Measurements from ENCODE around the gene TFDP2.

DNA sequence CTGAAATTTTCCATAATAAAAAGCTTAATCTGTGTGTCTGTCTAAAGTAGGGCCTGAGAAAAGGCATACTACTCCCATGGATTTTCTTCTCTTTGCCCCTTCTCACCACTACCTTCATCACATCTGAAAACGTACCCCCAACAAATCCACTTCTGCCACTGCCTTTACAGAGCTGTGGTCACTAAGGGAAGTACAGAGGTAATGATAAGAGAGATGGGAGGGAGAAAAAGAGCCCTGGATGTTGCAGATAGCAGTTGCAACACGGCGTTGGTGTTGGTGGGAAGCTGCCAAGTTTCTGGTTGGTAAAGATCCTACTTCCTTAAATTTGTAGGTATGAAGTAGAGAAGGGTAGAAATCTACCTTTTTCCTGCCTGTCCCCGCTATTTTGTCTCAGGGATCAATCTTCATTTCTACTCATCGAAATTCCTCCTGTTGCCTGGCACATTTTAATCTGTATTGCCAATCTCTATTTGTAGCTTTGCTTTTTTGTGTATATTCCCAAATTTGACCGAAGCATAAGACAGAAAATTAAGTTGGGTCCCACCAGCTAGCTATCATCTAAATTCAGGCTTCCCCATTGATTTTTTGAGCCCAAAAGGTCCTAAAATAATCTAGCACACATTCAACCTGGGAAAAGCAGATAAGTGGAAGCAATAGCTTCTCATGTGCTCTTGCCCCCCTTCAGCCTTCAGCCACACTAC lies 102.9 kb downstream of the TFDP2 start:
- TF ChIP-seq EZH2 (IDR thresholded peaks at IDR 0.05; ENCODE audit: borderline replicate concordance, insufficient read depth, low read depth, low read length, poor library complexity, severe bottlenecking) (no peak), CTCF (IDR thresholded peaks at IDR 0.05) (no peak)
